ENCODE data around the gene RABEPK. TPM values are rescaled to one million over a fixed set of nuclear protein-coding genes. Genes with fewer than 3 reads are reported as not detected.

Gene RABEPK
- total RNA-seq, 4 donors from 2014 or later = 5.2 to 8.7 (median 8.6) TPM; not detected in 1

DNA sequence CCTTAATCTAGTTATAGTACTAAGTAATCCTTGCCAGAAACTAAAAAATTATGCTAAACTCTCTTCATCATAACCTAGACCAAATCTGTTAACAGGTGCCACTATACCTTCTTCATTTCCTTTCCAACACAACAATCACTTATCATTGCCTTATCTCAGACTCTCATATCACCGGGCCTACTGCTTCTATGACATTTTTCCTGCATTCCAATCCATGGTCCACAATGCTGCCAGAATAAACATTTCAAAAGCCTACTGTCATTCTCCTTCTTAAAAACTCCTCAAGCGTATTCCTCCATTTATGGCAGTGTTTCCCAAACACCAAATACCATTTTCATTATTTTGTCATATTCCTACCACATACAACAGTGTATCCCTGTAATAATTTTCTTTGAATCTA, 17.3 kb upstream of the RABEPK start:
- Histone ChIP-seq H3K27ac (peak overlapping the region; percentile 32 to 80 (median 72)), H3K4me1 (peaks cover 7 to 59% (median 29%) of the 10 kb centered on the region in 4 donors), H3K9me3 (no peaks in the 10 kb centered on the region), H3K36me3 (no peaks in the 10 kb centered on the region), H3K4me3 (no peak overlapping the region), H3K27me3 (no peaks in the 10 kb centered on the region)
- TF ChIP-seq POLR2A (IDR thresholded peaks at IDR 0.05) = no peak
- TF ChIP-seq, protein P1, sequence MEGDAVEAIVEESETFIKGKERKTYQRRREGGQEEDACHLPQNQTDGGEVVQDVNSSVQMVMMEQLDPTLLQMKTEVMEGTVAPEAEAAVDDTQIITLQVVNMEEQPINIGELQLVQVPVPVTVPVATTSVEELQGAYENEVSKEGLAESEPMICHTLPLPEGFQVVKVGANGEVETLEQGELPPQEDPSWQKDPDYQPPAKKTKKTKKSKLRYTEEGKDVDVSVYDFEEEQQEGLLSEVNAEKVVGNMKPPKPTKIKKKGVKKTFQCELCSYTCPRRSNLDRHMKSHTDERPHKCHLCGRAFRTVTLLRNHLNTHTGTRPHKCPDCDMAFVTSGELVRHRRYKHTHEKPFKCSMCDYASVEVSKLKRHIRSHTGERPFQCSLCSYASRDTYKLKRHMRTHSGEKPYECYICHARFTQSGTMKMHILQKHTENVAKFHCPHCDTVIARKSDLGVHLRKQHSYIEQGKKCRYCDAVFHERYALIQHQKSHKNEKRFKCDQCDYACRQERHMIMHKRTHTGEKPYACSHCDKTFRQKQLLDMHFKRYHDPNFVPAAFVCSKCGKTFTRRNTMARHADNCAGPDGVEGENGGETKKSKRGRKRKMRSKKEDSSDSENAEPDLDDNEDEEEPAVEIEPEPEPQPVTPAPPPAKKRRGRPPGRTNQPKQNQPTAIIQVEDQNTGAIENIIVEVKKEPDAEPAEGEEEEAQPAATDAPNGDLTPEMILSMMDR (IDR thresholded peaks at IDR 0.05) = no peak
- no peak for TF ChIP-seq POLR2AphosphoS5 (IDR thresholded peaks at IDR 0.05)
- no peak for TF ChIP-seq EP300 (IDR thresholded peaks at IDR 0.05; ENCODE audit: low read depth)
- WGBS, 2 donors (ENCODE audit: low coverage in 1 of 2) = 35 to 43% methylated on average over 2 of the region's 2 CpGs
- in situ Hi-C loops (cut with MboI; ENCODE audit: low pct_ligation_motif_present in 1 of 4, low pct_unique_long_range_greater_than_20kb in 1 of 4, low sequenced_read_pairs in 3 of 4) = no loop called here
- DNase-seq = no peak
- intact Hi-C loops (cut with DNase I; ENCODE audit: low total_unique reads) = no loop called here

DNA sequence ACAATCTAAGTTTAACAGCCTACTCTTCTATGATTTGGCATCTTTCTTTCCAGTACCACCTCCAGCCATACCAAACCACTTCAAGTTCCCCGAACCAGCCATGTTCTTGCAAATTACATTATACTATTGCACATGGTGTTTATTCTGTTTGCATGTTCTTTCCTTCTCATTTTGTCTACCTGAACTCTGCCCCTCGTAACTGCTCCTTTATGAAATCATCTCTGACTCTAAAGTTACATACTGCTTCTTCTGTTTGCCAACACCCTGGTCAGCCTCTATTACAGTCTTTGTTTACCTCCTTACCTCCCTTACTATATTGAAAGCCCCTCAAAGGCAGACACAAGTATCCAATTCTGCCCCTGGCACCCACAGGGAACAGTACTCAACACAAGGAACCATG, 16.8 kb upstream of the RABEPK start:
- Histone ChIP-seq H3K27me3 (no peaks in the 10 kb centered on the region), H3K9me3 (no peaks in the 10 kb centered on the region), H3K36me3 (no peaks in the 10 kb centered on the region), H3K4me1 (peaks cover 10 to 59% (median 31%) of the 10 kb centered on the region in 4 donors), H3K4me3 (no peak overlapping the region), H3K27ac (peak overlapping the region; percentile 32 to 80 (median 72))
- intact Hi-C loops (cut with DNase I; ENCODE audit: low total_unique reads) = no loop called here
- peak in 1 of 3 donors; percentile 9 for TF ChIP-seq POLR2AphosphoS5 (IDR thresholded peaks at IDR 0.05)
- TF ChIP-seq, protein P1 (IDR thresholded peaks at IDR 0.05) = no peak
- in situ Hi-C loops (cut with MboI; ENCODE audit: low pct_ligation_motif_present in 1 of 4, low pct_unique_long_range_greater_than_20kb in 1 of 4, low sequenced_read_pairs in 3 of 4) = no loop called here
- DNase-seq = no peak
- WGBS, 2 donors (ENCODE audit: low coverage in 1 of 2) = 54 to 56% methylated on average over 2 of the region's 2 CpGs

DNA sequence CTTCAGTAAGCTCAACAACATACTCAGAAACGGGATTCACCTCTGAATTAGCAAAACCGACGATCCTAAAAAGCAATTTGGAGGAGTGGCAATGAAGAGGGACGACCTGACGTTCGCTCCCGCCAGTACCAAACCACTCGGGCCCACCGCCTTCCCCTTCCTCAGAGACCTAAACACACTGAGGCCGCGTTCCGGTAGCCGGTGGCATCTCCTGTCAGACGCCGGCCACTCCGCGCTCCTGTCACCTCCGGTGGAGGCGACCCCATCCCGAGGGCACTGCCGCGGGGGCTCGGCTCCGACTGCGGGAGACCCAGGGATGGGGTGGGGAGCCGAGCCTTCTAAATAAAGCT, 11.4 kb upstream of the RABEPK start:
- no peaks in the 10 kb centered on the region for H3K27me3 ChIP-seq
- no peaks in the 10 kb centered on the region for H3K36me3 ChIP-seq
- DNase-seq = peak; percentile 37
- no peaks in the 10 kb centered on the region for H3K9me3 ChIP-seq
- WGBS, 2 donors (ENCODE audit: low coverage in 1 of 2) = 0 to 2% methylated on average over 6 to 23 of the region's 26 CpGs
- peak overlapping the region; percentile 87 to 100 (median 94) for H3K4me3 ChIP-seq
- peaks cover 16 to 44% (median 25%) of the 10 kb centered on the region in 4 donors for H3K4me1 ChIP-seq
- TF ChIP-seq POLR2AphosphoS5 (IDR thresholded peaks at IDR 0.05) (no peak), EP300 (IDR thresholded peaks at IDR 0.05; ENCODE audit: low read depth) (no peak), POLR2A (IDR thresholded peaks at IDR 0.05) (no peak)
- TF ChIP-seq, protein P1 (IDR thresholded peaks at IDR 0.05) = no peak
- in situ Hi-C loops (cut with MboI; ENCODE audit: low pct_ligation_motif_present in 1 of 4, low pct_unique_long_range_greater_than_20kb in 1 of 4, low sequenced_read_pairs in 3 of 4) = no loop called here
- intact Hi-C loops (cut with DNase I; ENCODE audit: low total_unique reads) = no loop called here
- peak overlapping the region; percentile 94 to 99 (median 96) for H3K27ac ChIP-seq

DNA sequence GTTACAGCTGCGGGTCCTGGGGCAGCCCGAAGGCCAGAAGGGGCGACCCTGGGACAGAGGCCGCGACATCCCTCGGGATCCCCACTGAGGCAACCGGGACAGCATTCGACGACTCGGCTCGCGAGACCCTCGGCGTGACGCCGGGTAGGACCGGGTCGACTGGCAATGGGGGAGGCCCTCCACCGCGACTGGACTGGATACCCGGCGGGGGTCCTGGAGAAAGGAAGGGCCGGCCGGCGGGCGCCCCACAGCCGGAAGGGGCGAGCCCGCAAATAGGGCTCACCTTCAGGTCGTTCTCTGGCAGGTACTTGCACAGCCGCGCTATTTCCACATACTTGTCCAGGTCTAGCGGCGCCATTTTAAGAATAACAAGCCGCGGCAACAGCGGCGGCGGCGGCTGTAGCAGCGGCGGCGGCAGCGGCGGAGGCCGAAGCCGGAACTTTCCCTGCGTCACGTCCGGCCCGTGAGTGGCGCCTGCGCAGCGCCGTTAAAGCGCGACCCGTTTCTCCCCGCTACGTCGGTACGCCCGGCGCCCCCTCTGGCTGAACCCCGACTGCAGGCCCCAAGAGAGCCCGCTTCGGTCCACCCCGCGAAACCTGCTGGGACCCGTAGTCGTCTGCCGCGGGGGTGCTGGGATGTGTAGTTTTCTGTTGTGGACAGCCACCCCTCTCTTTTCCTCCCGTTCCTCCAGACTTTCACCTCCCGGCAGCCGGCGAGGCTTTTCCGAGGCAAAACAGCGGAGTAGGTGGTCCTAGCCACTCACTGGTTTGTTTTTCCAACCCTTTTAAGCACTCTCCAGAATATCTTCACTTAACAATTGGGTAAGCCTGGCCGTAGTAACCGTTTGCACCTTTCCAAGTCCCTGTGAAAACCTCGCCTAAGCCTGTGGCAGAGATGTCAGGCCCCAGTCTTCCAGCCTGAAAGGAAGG, 10.7 kb upstream of the RABEPK start, which contains the start of gene PPP6C:
Gene PPP6C (minus strand): TSS at position 443 of the 929 bp plus-strand sequence. CDS start 85 bp downstream, at position 358.
- Histone ChIP-seq H3K4me3 (peak within 1 kb of the TSS; percentile 87 to 100 (median 94)), H3K4me1 (peaks cover 16 to 37% (median 22%) of the 10 kb centered on the region in 4 donors), H3K9me3 (no peaks in the 10 kb centered on the region), H3K27me3 (no peaks in the 10 kb centered on the region), H3K27ac (peak within 1 kb of the TSS; percentile 94 to 99 (median 96)), H3K36me3 (no peaks in the 10 kb centered on the region)
- peak; percentile 98 for DNase-seq
- intact Hi-C loops (cut with DNase I; ENCODE audit: low total_unique reads) = loop anchor here (1.0 kb wide), 1 partner anchor 248 kb away; the partner anchor contains the start of gene GOLGA1
- 1 to 2% methylated on average over 21 to 74 of the region's 82 CpGs for WGBS, 2 donors (ENCODE audit: low coverage in 1 of 2)
- in situ Hi-C loops (cut with MboI; ENCODE audit: low pct_ligation_motif_present in 1 of 4, low pct_unique_long_range_greater_than_20kb in 1 of 4, low sequenced_read_pairs in 3 of 4) = no loop called here
- TF ChIP-seq, protein P1 (IDR thresholded peaks at IDR 0.05) = peak; percentile 46 to 79 (median 63)
- TF ChIP-seq EP300 (IDR thresholded peaks at IDR 0.05; ENCODE audit: low read depth) (no peak), POLR2A (IDR thresholded peaks at IDR 0.05) (peak; percentile 86), POLR2AphosphoS5 (IDR thresholded peaks at IDR 0.05) (peak; percentile 87 to 93 (median 92))

Data from transverse colon (tissue), 4 donors.